Body of pancreas (tissue), 4 donors: ENCODE data around the gene DNAJC4. TPM values are rescaled to one million over a fixed set of nuclear protein-coding genes. Genes with fewer than 3 reads are reported as not detected.

Source experiments
- ATAC-seq: fragments of 150-250 bp; one replicate; pipeline ENCODE4 v1.9.1; 2016
- DNase-seq, 4 donors: peaks; one replicate each; pipeline ENCODE4 v3.0.0-alpha.2; 2019
- H3K27ac ChIP-seq, 4 donors: fragments of 200-600 bp; sonication (generic); 1 replicate in 3 of 4; 2 replicates in 1 of 4; pipeline versions ENCODE4 v1.5.1 to v1.6.1; 2016 to 2019; ENCODE audit warnings: mild to moderate bottlenecking in 1 of 4, mixed read lengths in 1 of 4, moderate library complexity in 1 of 4
- H3K27me3 ChIP-seq, 2 donors: fragments of 200-600 bp; sonication (generic); one replicate each; pipeline ENCODE4 v1.6.0; 2016; ENCODE audit warnings: mild to moderate bottlenecking in 1 of 2
- H3K36me3 ChIP-seq, 2 donors: fragments of 200-600 bp; sonication (generic); replicated peaks in 1 of 2; 2 replicates each; pipeline ENCODE4 v1.5.1; 2016; ENCODE audit warnings: low read depth in 2 of 2; ENCODE audit not compliant: insufficient read depth in 1 of 2
- H3K4me1 ChIP-seq: fragments of 200-600 bp; sonication (generic); one replicate; pipeline ENCODE4 v1.6.0; 2016
- H3K4me3 ChIP-seq, 2 donors: fragments of 200-600 bp; sonication (generic); 1 replicate in 1 of 2; 2 replicates in 1 of 2; pipeline ENCODE4 v1.5.1; 2016 to 2019
- H3K9me3 ChIP-seq, 3 donors: fragments of 200-600 bp; sonication (generic); 1 replicate in 2 of 3; 2 replicates in 1 of 3; pipeline ENCODE4 v1.5.1; 2016
- POLR2A ChIP-seq, 3 donors: fragments of 450-650 bp; IDR thresholded peaks; one replicate each; pipeline ENCODE4 v1.6.1; 2016; ENCODE audit warnings: antibody characterized with exemption in 3 of 3, mild to moderate bottlenecking in 2 of 3
- WGBS, 2 donors: methylation state at CpG; one replicate each; pipeline ENCODE4 v1.1.5; 2017; 5-methylcytosine and 5-hydroxymethylcytosine counted together
- intact Hi-C: fragments of 100-400 bp; cut with DNase I; formaldehyde crosslinking; loops from one replicate; pipeline ENCODE4 v1.15.1; 2023
- total RNA-seq, 2 donors: library from RNA; depleted of rRNA; stranded (reverse); fragments of >200 nt; gene quantifications; one replicate each; pipeline ENCODE4 v1.1.0, GENCODE V29; 2016
- TF ChIP-seq, protein P1 (sequence below), 7 experiments: fragments of 450-650 bp in 4 of 7; fragments of 200-600 bp in 3 of 7; sonication (generic) in 3 of 7; IDR thresholded peaks; one replicate each; pipeline ENCODE4 v1.5.1; 2016 to 2019; ENCODE audit warnings: antibody characterized with exemption in 7 of 7

The DNAJC4 gene
- total RNA-seq, 2 donors from 2014 or later: 23.6 to 56.7 TPM

DNA sequence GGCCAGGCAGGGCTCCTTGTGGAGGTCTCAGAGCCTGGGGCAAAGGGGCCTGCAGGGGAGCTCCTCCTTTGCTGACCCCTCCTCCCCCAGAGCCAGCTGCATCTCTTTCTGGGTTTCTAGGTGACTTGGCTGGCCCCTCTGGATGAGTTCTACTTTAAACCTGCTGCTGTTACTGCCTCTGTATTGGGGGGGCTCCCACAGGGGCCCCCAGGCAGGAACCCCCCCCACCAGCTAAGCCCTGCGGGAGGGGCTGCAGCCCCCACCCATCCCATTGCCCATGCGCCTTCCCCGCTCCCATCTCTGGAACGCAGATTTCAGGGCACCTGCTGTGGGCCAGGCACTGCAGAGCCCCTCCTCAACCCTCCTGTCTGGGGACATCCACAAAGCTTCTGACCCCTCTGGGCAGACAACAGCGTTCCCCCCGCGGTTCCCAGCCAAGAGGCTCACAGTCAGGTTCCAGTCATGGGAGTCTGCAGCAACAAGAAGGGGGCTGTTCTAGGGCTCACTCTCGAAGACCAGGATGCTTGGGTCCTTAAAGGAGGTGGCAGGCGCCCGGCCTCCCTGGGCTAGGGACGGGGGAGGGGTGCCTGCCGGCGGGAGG, 20.2 kb downstream of the DNAJC4 start:
- no peak for ATAC-seq
- H3K27me3 ChIP-seq: no peaks in the 10 kb centered on the region
- DNase-seq: no peak
- no peak overlapping the region for H3K4me3 ChIP-seq
- intact Hi-C loops: no loop called here
- 26% methylated on average over 13 of the region's 13 CpGs; no CpG with 5 or more reads in 1 of the 2 donors for WGBS, 2 donors
- H3K4me1 ChIP-seq: peaks cover 35% of the 10 kb centered on the region
- H3K36me3 ChIP-seq: no peaks in the 10 kb centered on the region
- no peaks in the 10 kb centered on the region for H3K9me3 ChIP-seq
- H3K27ac ChIP-seq: no peak overlapping the region
- TF ChIP-seq, protein P1, sequence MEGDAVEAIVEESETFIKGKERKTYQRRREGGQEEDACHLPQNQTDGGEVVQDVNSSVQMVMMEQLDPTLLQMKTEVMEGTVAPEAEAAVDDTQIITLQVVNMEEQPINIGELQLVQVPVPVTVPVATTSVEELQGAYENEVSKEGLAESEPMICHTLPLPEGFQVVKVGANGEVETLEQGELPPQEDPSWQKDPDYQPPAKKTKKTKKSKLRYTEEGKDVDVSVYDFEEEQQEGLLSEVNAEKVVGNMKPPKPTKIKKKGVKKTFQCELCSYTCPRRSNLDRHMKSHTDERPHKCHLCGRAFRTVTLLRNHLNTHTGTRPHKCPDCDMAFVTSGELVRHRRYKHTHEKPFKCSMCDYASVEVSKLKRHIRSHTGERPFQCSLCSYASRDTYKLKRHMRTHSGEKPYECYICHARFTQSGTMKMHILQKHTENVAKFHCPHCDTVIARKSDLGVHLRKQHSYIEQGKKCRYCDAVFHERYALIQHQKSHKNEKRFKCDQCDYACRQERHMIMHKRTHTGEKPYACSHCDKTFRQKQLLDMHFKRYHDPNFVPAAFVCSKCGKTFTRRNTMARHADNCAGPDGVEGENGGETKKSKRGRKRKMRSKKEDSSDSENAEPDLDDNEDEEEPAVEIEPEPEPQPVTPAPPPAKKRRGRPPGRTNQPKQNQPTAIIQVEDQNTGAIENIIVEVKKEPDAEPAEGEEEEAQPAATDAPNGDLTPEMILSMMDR (IDR thresholded peaks at IDR 0.05): no peak
- TF ChIP-seq POLR2A (IDR thresholded peaks at IDR 0.05): no peak

DNA sequence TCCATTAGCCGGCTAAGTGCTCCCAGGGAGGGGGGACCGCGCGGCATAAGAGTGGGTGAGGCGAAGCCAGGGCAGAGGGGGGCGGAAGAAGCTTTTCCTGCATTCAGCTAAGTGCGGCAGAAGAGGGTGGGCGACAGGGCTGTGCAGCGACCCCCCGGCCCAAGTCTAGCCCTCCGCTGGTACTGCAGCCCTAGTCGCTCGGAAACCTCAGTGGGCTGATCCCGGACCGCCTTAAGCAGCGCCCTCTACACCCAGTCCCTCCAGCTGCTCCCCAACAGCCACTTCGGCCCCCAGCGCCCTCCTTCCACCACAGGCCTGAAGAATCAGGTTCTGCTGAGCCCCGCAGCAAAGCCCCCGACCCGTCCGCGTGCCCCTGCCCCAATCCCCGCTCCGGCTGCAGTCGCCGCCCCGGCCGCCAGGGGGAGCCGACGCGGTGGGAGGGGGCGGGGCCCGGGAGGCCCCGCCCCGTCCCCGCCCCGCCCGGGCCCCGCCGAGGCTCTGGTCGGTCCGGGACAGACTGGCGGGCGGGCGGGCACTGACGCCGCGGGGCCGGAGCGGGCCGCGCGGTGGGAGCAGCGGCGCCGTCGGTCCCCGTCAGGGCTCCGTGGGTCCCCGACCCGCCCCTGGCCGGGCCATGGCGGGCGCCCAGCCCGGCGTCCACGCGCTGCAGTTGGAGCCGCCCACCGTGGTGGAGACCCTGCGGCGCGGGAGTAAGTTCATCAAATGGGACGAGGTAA, 20.8 kb downstream of the DNAJC4 start, which contains the start of gene PLCB3:
Gene PLCB3 (plus strand): TSS at position 515 of the 737 bp plus-strand sequence. CDS start 120 bp downstream, at position 635.
- peak within 1 kb of the TSS in 3 of 4 donors; percentile 46 to 67 (median 48) for H3K27ac ChIP-seq
- ATAC-seq (peak; percentile 65), DNase-seq (peak; percentile 54 to 68 (median 62))
- H3K9me3 ChIP-seq: no peaks in the 10 kb centered on the region
- no peaks in the 10 kb centered on the region for H3K27me3 ChIP-seq
- no peaks in the 10 kb centered on the region for H3K36me3 ChIP-seq
- peak in 1 of 3 donors; percentile 18 for TF ChIP-seq POLR2A (IDR thresholded peaks at IDR 0.05)
- TF ChIP-seq, protein P1 (IDR thresholded peaks at IDR 0.05): peak; percentile 51 to 95 (median 79)
- H3K4me3 ChIP-seq: peak within 1 kb of the TSS; percentile 29 to 62
- peaks cover 35% of the 10 kb centered on the region for H3K4me1 ChIP-seq
- intact Hi-C loops: no loop called here
- WGBS, 2 donors: 1% methylated on average over 33 of the region's 75 CpGs; no CpG with 5 or more reads in 1 of the 2 donors

DNA sequence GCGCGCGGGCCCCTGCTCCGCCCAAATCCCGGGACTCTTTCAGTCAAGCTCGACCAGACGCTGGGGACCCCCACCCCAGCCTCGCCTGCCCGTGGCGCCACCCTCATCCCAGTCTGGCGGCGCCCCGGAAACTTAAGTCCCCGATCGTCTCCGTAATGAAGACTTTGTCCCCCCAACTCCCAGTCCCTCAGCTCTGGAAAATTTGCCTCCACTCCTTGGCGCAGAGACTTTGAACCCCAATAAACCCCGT, 21.3 kb downstream of the DNAJC4 start:
- DNase-seq (no peak), ATAC-seq (no peak)
- TF ChIP-seq POLR2A (IDR thresholded peaks at IDR 0.05): no peak
- TF ChIP-seq, protein P1 (IDR thresholded peaks at IDR 0.05): no peak
- intact Hi-C loops: no loop called here
- no peaks in the 10 kb centered on the region for H3K36me3 ChIP-seq
- no peaks in the 10 kb centered on the region for H3K27me3 ChIP-seq
- H3K4me3 ChIP-seq: peak overlapping the region; percentile 29 to 62
- H3K27ac ChIP-seq: peak overlapping the region in 3 of 4 donors; percentile 25 to 67 (median 48)
- 0% methylated on average over 8 to 18 of the region's 18 CpGs for WGBS, 2 donors
- no peaks in the 10 kb centered on the region for H3K9me3 ChIP-seq
- peaks cover 35% of the 10 kb centered on the region for H3K4me1 ChIP-seq

DNA sequence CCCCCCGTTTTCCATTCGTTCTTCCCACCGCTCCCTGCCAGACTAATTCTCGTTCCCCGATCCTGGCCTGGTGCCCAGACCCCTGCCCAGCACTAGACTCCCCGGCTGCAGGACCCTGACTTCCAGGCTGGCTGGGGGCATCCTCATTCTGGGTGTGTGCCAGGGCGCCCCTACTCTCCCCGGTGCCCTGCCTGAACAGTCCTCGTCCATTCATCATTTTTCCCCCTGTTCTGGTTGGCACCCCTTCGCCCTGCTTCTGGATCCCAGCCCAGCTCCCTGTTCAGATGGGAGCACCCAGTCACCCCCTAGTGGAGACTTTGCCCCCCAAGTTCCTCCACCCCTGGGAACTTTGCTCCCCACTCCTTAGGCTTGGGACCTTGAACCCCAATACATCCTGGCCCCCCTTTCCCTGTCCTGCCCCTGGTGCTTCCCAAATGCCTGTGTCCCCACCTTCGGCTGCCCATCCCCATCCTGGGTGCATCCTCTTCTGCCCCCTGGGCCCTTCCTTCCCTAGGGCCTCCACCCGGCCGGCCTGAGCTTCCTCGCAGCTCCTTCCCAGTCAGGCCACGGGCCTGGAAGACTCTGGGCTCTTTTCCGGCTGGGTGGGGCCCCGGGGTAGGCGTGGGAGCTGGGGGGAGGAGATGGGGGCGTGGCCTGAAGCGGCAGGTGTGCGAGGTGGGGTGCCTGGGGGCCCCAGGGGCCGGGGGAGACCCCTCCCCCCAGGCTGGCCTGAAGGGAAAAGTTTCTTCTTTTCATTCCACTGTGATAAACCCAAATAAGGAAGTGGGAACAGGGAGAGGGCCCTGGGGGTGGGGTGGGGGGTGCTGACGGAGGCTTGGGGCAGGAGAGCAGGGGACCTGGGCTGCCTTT, 21.9 kb downstream of the DNAJC4 start:
- ATAC-seq (peak; percentile 29), DNase-seq (peak; percentile 47 to 60 (median 55))
- Histone ChIP-seq H3K36me3 (no peaks in the 10 kb centered on the region), H3K9me3 (no peaks in the 10 kb centered on the region), H3K4me1 (peaks cover 31% of the 10 kb centered on the region), H3K27ac (peak overlapping the region in 2 of 4 donors; percentile 25 to 67), H3K4me3 (peak overlapping the region; percentile 29 to 62), H3K27me3 (no peaks in the 10 kb centered on the region)
- TF ChIP-seq, protein P1 (IDR thresholded peaks at IDR 0.05): peak in 4 of 7 experiments; percentile 10 to 40 (median 27)
- TF ChIP-seq POLR2A (IDR thresholded peaks at IDR 0.05): peak in 2 of 3 donors; percentile 24 to 30
- intact Hi-C loops: no loop called here
- 3 to 5% methylated on average over 14 to 23 of the region's 23 CpGs for WGBS, 2 donors
